ENCODE measurements around the gene RNF217.
A peak's percentile ranks its signal among the peaks of the same experiment; 100 is the strongest.

The RNF217 gene

GRCh38 chr6:124962639-124963415 lies 590 bp downstream of the RNF217 start:
- peak overlapping the region; percentile 84 for H3K4me3 ChIP-seq (replicated peaks; ENCODE audit: low read depth, low read length)
- TF ChIP-seq CTCF (IDR thresholded peaks at IDR 0.05; ENCODE audit: low read length, missing control alignments): no peak
- peak; percentile 42 for DNase-seq (ENCODE audit: low read depth)

GRCh38 chr6:124963416-124963785 lies 1.2 kb downstream of the RNF217 start:
- TF ChIP-seq CTCF (IDR thresholded peaks at IDR 0.05; ENCODE audit: low read length, missing control alignments): no peak
- DNase-seq (ENCODE audit: low read depth): peak; percentile 59
- H3K4me3 ChIP-seq (replicated peaks; ENCODE audit: low read depth, low read length): peak overlapping the region; percentile 84

- TF ChIP-seq CTCF (IDR thresholded peaks at IDR 0.05; ENCODE audit: low read length, missing control alignments): no peak
- DNase-seq (ENCODE audit: low read depth): peak; percentile 90
- H3K4me3 ChIP-seq (replicated peaks; ENCODE audit: low read depth, low read length): peak overlapping the region; percentile 84
Measured at GRCh38 chr6:124963831-124964763, 1.9 kb downstream of the RNF217 start.

- peak overlapping the region; percentile 84 for H3K4me3 ChIP-seq (replicated peaks; ENCODE audit: low read depth, low read length)
- no peak for TF ChIP-seq CTCF (IDR thresholded peaks at IDR 0.05; ENCODE audit: low read length, missing control alignments)
- DNase-seq (ENCODE audit: low read depth): peak; percentile 37
Measured at GRCh38 chr6:124964764-124965105, 2.5 kb downstream of the RNF217 start.

- peak overlapping the region; percentile 28 for H3K4me3 ChIP-seq (replicated peaks; ENCODE audit: low read depth, low read length)
- DNase-seq (ENCODE audit: low read depth): peak; percentile 29
Measured at GRCh38 chr6:124965424-124965850, 3.2 kb downstream of the RNF217 start.

DNA sequence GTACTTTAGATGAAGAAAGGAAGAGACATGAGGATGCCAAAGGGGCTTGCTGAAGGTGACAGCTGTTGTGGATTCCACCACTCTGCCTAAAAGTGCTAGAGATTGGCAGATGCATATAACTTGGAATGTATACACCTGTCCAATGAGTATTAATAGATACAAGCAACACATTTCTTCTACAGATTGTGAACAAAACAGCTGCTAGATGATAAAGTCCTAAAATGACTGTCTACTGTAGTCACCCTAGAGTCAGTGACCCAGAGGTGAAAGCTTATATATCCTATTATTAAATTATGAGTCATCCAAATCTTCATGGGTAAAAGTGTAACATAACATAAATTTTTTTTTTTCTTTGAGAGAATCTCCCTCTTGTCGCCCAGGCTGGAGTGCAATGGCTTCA lies 5.2 kb downstream of the RNF217 start:
- no peak overlapping the region for H3K4me3 ChIP-seq (replicated peaks; ENCODE audit: low read depth, low read length)
- DNase-seq (ENCODE audit: low read depth): no peak
- no peak for TF ChIP-seq CTCF (IDR thresholded peaks at IDR 0.05; ENCODE audit: low read length, missing control alignments)

- TF ChIP-seq CTCF (IDR thresholded peaks at IDR 0.05; ENCODE audit: low read length, missing control alignments): no peak
- no peak for DNase-seq (ENCODE audit: low read depth)
- no peak overlapping the region for H3K4me3 ChIP-seq (replicated peaks; ENCODE audit: low read depth, low read length)
Measured at GRCh38 chr6:124968401-124968800, 6.2 kb downstream of the RNF217 start.

Measured in fibroblast of pulmonary artery (primary cell).